Measurements from ENCODE around the gene ANKRD13C. TPM values are rescaled to one million over a fixed set of nuclear protein-coding genes. Genes with fewer than 3 reads are reported as not detected.

ANKRD13C gene
- total RNA-seq, 2 donors from 2014 or later: 22.6 to 25.2 TPM

DNA sequence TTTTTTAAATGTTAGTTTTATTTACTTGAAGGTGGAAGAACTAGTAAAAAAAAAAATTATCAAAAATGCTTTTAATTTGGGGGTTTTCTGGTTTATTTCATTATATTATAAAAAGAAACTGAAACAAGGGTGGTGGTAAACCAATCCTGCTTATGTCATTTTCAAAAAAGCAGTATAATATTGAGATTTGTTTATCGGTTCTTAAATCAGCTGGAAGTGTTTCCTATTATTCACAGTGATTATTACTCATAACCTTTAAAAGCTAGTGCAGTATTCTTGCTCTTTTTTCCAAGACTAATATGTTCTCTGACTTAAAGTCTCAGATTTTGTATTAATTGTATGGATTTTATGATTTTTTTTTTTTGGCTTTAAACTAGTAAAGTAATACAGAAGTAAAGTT lies 143.7 kb downstream of the ANKRD13C start:
- TF ChIP-seq CTCF (conservative IDR thresholded peaks at IDR 0.05): no peak
- H3K27me3 Mint-ChIP-seq (ENCODE audit: insufficient read depth): no peaks in the 10 kb centered on the region
- DNase-seq: no peak
- H3K4me3 Mint-ChIP-seq: no peak overlapping the region
- peaks cover 3% of the 10 kb centered on the region for H3K4me1 Mint-ChIP-seq
- peaks cover 4% of the 10 kb centered on the region for H3K4me1 ChIP-seq (ENCODE audit: control insufficient read depth, insufficient read depth, low read length)
- H3K9me3 Mint-ChIP-seq: no peaks in the 10 kb centered on the region
- H3K27me3 ChIP-seq (ENCODE audit: control insufficient read depth, insufficient read depth, low read length, poor library complexity, severe bottlenecking): no peaks in the 10 kb centered on the region
- no peak overlapping the region for H3K27ac ChIP-seq (ENCODE audit: low read depth, low read length)
- no peak overlapping the region for H3K4me3 ChIP-seq (ENCODE audit: low read length)
- no peak overlapping the region for H3K27ac Mint-ChIP-seq
- no peak overlapping the region for H3K9ac ChIP-seq (ENCODE audit: extremely low read depth, low read length, poor library complexity, severe bottlenecking)
- peaks cover 24% of the 10 kb centered on the region for H3K36me3 Mint-ChIP-seq (ENCODE audit: low read depth)
- peaks cover 47% of the 10 kb centered on the region for H3K36me3 ChIP-seq (ENCODE audit: control insufficient read depth, insufficient read depth, low read length)
- 100% methylated on average over 1 of the region's 1 CpG; no CpG with 5 or more reads in 1 of the 2 experiments for WGBS, 2 experiments (ENCODE audit: insufficient coverage in 1 of 2, insufficient read length in 1 of 2)
- no peaks in the 10 kb centered on the region for H3K9me3 ChIP-seq (ENCODE audit: control insufficient read depth, low read length)

Other genes with a start within 250 kb of the ANKRD13C start
- gene LRRC40, start 149.1 kb downstream of the ANKRD13C start, total RNA-seq: 10 to 100 TPM; 26.8 to 29.2 TPM
- gene SRSF11, start 133.3 kb downstream of the ANKRD13C start, total RNA-seq: 100 to 1,000 TPM; 227 to 232 TPM
- gene CTH, start 56.5 kb upstream of the ANKRD13C start, total RNA-seq: 10 to 100 TPM; 19.1 to 26.2 TPM

Data from endodermal cell (in vitro differentiated cells).